ENCODE measurements around the gene PARVG.

The PARVG gene

DNA sequence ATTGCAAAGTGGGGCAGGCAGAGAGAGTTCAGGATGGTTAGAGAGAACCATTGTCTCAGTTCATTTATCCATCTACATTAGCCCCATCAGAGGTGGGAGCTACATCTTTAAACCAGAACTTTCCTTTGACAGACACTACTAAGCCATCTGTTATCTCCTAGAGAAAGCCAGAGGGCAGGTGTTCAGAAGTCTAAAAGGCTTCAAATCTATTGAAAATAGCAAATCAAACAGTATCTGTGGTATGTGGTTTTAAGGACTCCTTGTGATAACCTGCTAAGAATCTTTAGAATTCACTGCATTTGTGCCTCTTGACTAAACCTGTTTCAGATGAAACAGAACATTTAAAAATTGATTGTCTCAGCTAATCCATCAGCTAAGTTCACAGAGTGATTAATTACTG lies 43.9 kb upstream of the PARVG start:
- peaks cover 0 to 59% of the 10 kb centered on the region in 2 experiments; a peak in 1 of 3 replicates for H3K36me3 ChIP-seq (ENCODE audit: control insufficient read depth in 2 of 2, insufficient read depth in 1 of 2, low read length in 2 of 2)
- H3K4me3 ChIP-seq (ENCODE audit: low read depth, low read length): no peak overlapping the region
- H3K4me1 ChIP-seq (ENCODE audit: control insufficient read depth, insufficient read depth, low read length): no peaks in the 10 kb centered on the region
- CTCF ChIA-PET: interaction anchor here (1.4 kb wide), 1 partner anchor 51 kb away, joined by 3 read pairs; no protein-coding TSS in a partner anchor
- TF ChIP-seq, protein P1, sequence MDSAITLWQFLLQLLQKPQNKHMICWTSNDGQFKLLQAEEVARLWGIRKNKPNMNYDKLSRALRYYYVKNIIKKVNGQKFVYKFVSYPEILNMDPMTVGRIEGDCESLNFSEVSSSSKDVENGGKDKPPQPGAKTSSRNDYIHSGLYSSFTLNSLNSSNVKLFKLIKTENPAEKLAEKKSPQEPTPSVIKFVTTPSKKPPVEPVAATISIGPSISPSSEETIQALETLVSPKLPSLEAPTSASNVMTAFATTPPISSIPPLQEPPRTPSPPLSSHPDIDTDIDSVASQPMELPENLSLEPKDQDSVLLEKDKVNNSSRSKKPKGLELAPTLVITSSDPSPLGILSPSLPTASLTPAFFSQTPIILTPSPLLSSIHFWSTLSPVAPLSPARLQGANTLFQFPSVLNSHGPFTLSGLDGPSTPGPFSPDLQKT (IDR thresholded peaks at IDR 0.05; ENCODE audit: borderline replicate concordance, low read depth, low read length): no peak
- no peak for TF ChIP-seq ZNF398 (tag by site-specific recombination; IDR thresholded peaks at IDR 0.05)
- no peak for TF ChIP-seq KLF7 (tag by site-specific recombination; IDR thresholded peaks at IDR 0.05; ENCODE audit: borderline replicate concordance)
- no peak for TF ChIP-seq ZNF37A (tag by site-specific recombination; IDR thresholded peaks at IDR 0.05)
- TF ChIP-seq ZBTB7A (tag by site-specific recombination; IDR thresholded peaks at IDR 0.05; ENCODE audit: low read depth): no peak
- no peak for TF ChIP-seq ZNF747 (tag by site-specific recombination; IDR thresholded peaks at IDR 0.05)
- TF ChIP-seq, protein P2, sequence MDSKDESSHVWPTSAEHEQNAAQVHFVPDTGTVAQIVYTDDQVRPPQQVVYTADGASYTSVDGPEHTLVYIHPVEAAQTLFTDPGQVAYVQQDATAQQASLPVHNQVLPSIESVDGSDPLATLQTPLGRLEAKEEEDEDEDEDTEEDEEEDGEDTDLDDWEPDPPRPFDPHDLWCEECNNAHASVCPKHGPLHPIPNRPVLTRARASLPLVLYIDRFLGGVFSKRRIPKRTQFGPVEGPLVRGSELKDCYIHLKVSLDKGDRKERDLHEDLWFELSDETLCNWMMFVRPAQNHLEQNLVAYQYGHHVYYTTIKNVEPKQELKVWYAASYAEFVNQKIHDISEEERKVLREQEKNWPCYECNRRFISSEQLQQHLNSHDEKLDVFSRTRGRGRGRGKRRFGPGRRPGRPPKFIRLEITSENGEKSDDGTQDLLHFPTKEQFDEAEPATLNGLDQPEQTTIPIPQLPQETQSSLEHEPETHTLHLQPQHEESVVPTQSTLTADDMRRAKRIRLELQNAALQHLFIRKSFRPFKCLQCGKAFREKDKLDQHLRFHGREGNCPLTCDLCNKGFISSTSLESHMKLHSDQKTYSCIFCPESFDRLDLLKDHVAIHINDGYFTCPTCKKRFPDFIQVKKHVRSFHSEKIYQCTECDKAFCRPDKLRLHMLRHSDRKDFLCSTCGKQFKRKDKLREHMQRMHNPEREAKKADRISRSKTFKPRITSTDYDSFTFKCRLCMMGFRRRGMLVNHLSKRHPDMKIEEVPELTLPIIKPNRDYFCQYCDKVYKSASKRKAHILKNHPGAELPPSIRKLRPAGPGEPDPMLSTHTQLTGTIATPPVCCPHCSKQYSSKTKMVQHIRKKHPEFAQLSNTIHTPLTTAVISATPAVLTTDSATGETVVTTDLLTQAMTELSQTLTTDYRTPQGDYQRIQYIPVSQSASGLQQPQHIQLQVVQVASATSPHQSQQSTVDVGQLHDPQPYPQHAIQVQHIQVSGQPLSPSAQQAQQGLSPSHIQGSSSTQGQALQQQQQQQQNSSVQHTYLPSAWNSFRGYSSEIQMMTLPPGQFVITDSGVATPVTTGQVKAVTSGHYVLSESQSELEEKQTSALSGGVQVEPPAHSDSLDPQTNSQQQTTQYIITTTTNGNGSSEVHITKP (tag by site-specific recombination; IDR thresholded peaks at IDR 0.05): no peak
- no peak for TF ChIP-seq ZNF670 (tag by site-specific recombination; IDR thresholded peaks at IDR 0.05; ENCODE audit: low read depth)
- H3K9me3 ChIP-seq (ENCODE audit: control insufficient read depth, insufficient read depth, low read depth, low read length): no peaks in the 10 kb centered on the region; the same call in 1 of the 2 replicates
- POLR2A ChIA-PET: no interaction called here
- no peak overlapping the region for H3K27ac ChIP-seq (ENCODE audit: extremely low read depth, low read depth, low read length)

- TF ChIP-seq SETDB1 (IDR thresholded peaks at IDR 0.05; ENCODE audit: insufficient read length, low read length): peak; percentile 68
- TF ChIP-seq ZNF202 (tag by site-specific recombination; IDR thresholded peaks at IDR 0.05; ENCODE audit: borderline replicate concordance): no peak
- POLR2A ChIA-PET: no interaction called here
- H3K4me3 ChIP-seq (ENCODE audit: low read depth, low read length): no peak overlapping the region
- H3K36me3 ChIP-seq (ENCODE audit: control insufficient read depth in 2 of 2, insufficient read depth in 1 of 2, low read length in 2 of 2): peaks cover 0 to 56% of the 10 kb centered on the region in 2 experiments; a peak in 1 of 3 replicates
- H3K4me1 ChIP-seq (ENCODE audit: control insufficient read depth, insufficient read depth, low read length): no peaks in the 10 kb centered on the region
- no peak overlapping the region for H3K27ac ChIP-seq (ENCODE audit: extremely low read depth, low read depth, low read length)
- CTCF ChIA-PET: no interaction called here
- no peaks in the 10 kb centered on the region; the same call in 1 of the 2 replicates for H3K9me3 ChIP-seq (ENCODE audit: control insufficient read depth, insufficient read depth, low read depth, low read length)
These were observed 43.3 kb upstream of the PARVG start for GRCh38 chr22:44137415-44137814.

- ChIA-PET POLR2A (no interaction called here), CTCF (interaction anchor here (0.7 kb wide), 1 partner anchor 90 kb away, joined by 5 read pairs; no protein-coding TSS in a partner anchor)
- no peak for TF ChIP-seq ZSCAN30 (tag by site-specific recombination; IDR thresholded peaks at IDR 0.05)
- TF ChIP-seq TSHZ1 (tag by site-specific recombination; IDR thresholded peaks at IDR 0.05; ENCODE audit: borderline replicate concordance): no peak
- TF ChIP-seq, protein P3, sequence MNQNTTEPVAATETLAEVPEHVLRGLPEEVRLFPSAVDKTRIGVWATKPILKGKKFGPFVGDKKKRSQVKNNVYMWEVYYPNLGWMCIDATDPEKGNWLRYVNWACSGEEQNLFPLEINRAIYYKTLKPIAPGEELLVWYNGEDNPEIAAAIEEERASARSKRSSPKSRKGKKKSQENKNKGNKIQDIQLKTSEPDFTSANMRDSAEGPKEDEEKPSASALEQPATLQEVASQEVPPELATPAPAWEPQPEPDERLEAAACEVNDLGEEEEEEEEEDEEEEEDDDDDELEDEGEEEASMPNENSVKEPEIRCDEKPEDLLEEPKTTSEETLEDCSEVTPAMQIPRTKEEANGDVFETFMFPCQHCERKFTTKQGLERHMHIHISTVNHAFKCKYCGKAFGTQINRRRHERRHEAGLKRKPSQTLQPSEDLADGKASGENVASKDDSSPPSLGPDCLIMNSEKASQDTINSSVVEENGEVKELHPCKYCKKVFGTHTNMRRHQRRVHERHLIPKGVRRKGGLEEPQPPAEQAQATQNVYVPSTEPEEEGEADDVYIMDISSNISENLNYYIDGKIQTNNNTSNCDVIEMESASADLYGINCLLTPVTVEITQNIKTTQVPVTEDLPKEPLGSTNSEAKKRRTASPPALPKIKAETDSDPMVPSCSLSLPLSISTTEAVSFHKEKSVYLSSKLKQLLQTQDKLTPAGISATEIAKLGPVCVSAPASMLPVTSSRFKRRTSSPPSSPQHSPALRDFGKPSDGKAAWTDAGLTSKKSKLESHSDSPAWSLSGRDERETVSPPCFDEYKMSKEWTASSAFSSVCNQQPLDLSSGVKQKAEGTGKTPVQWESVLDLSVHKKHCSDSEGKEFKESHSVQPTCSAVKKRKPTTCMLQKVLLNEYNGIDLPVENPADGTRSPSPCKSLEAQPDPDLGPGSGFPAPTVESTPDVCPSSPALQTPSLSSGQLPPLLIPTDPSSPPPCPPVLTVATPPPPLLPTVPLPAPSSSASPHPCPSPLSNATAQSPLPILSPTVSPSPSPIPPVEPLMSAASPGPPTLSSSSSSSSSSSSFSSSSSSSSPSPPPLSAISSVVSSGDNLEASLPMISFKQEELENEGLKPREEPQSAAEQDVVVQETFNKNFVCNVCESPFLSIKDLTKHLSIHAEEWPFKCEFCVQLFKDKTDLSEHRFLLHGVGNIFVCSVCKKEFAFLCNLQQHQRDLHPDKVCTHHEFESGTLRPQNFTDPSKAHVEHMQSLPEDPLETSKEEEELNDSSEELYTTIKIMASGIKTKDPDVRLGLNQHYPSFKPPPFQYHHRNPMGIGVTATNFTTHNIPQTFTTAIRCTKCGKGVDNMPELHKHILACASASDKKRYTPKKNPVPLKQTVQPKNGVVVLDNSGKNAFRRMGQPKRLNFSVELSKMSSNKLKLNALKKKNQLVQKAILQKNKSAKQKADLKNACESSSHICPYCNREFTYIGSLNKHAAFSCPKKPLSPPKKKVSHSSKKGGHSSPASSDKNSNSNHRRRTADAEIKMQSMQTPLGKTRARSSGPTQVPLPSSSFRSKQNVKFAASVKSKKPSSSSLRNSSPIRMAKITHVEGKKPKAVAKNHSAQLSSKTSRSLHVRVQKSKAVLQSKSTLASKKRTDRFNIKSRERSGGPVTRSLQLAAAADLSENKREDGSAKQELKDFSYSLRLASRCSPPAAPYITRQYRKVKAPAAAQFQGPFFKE (tag by site-specific recombination; IDR thresholded peaks at IDR 0.05; ENCODE audit: borderline replicate concordance): no peak
- no peak for TF ChIP-seq ZNF837 (tag by site-specific recombination; IDR thresholded peaks at IDR 0.05)
- H3K4me1 ChIP-seq (ENCODE audit: control insufficient read depth, insufficient read depth, low read length): no peaks in the 10 kb centered on the region
- H3K27ac ChIP-seq (ENCODE audit: extremely low read depth, low read depth, low read length): no peak overlapping the region
- H3K4me3 ChIP-seq (ENCODE audit: low read depth, low read length): no peak overlapping the region
- peaks cover 0 to 36% of the 10 kb centered on the region in 2 experiments; a peak in 1 of 3 replicates for H3K36me3 ChIP-seq (ENCODE audit: control insufficient read depth in 2 of 2, insufficient read depth in 1 of 2, low read length in 2 of 2)
- H3K9me3 ChIP-seq (ENCODE audit: control insufficient read depth, insufficient read depth, low read depth, low read length): no peaks in the 10 kb centered on the region; the same call in 1 of the 2 replicates
These were observed 41.0 kb upstream of the PARVG start for GRCh38 chr22:44139773-44140172.
